ENCODE measurements around the gene TRAM2.

TRAM2 gene

GRCh38 chr6:52497652-52498408, 79.0 kb downstream of the TRAM2 start:
- no peak for DNase-seq (ENCODE audit: extremely low read depth, low read depth)
- no peak for TF ChIP-seq CTCF (IDR thresholded peaks at IDR 0.05; ENCODE audit: low read depth, low read length)

GRCh38 chr6:52496631-52497030, 80.2 kb downstream of the TRAM2 start:
- DNase-seq (ENCODE audit: extremely low read depth, low read depth) = no peak
- TF ChIP-seq CTCF (IDR thresholded peaks at IDR 0.05; ENCODE audit: low read depth, low read length) = no peak

GRCh38 chr6:52495922-52496321, 80.9 kb downstream of the TRAM2 start:
- DNase-seq (ENCODE audit: extremely low read depth, low read depth) = no peak
- TF ChIP-seq CTCF (IDR thresholded peaks at IDR 0.05; ENCODE audit: low read depth, low read length) = no peak

GRCh38 chr6:52494298-52495072, 82.4 kb downstream of the TRAM2 start:
- no peak for TF ChIP-seq CTCF (IDR thresholded peaks at IDR 0.05; ENCODE audit: low read depth, low read length)
- no peak for DNase-seq (ENCODE audit: extremely low read depth, low read depth)

GRCh38 chr6:52493669-52494068, 83.2 kb downstream of the TRAM2 start:
- DNase-seq (ENCODE audit: extremely low read depth, low read depth) = no peak
- TF ChIP-seq CTCF (IDR thresholded peaks at IDR 0.05; ENCODE audit: low read depth, low read length) = no peak

GRCh38 chr6:52491203-52492069, 85.4 kb downstream of the TRAM2 start:
- TF ChIP-seq CTCF (IDR thresholded peaks at IDR 0.05; ENCODE audit: low read depth, low read length) = no peak
- peak; percentile 65 for DNase-seq (ENCODE audit: extremely low read depth, low read depth)
